ENCODE measurements around the gene PDLIM7.

The PDLIM7 gene

GRCh38 chr5:177476531-177477233, 20.7 kb downstream of the PDLIM7 start:
- Histone ChIP-seq H3K27ac (ENCODE audit: low read length) (no peak overlapping the region), H3K4me3 (ENCODE audit: low read length) (no peak overlapping the region), H4K20me1 (ENCODE audit: insufficient read depth, low read length) (no peaks in the 10 kb centered on the region), H3K9me3 (replicated peaks; ENCODE audit: insufficient read depth, low read length) (no peaks in the 10 kb centered on the region), H3K9me2 (replicated peaks; ENCODE audit: insufficient read depth, low read length) (no peaks in the 10 kb centered on the region), H3K36me3 (replicated peaks; ENCODE audit: insufficient read depth, low read length) (no peaks in the 10 kb centered on the region), H3K27me3 (replicated peaks; ENCODE audit: insufficient read depth, low read length) (peaks cover 24% of the 10 kb centered on the region), H3K4me1 (ENCODE audit: low read length) (no peaks in the 10 kb centered on the region), H3K79me2 (ENCODE audit: low read length) (no peaks in the 10 kb centered on the region), H3K9ac (ENCODE audit: low read length) (no peak overlapping the region), H3F3A (ENCODE audit: insufficient read depth, low read length) (no peaks in the 10 kb centered on the region), H3K4me2 (ENCODE audit: low read depth, low read length) (no peak overlapping the region), H2AFZ (ENCODE audit: low read length) (no peak overlapping the region)
- TF ChIP-seq EZH2 (optimal IDR thresholded peaks at IDR 0.05; ENCODE audit: low read depth, low read length) (no peak), EZH2phosphoT487 (IDR thresholded peaks at IDR 0.05; ENCODE audit: low read length) (no peak), CTCF (IDR thresholded peaks at IDR 0.05; ENCODE audit: low read length) (no peak)
- DNase-seq, result no peak

DNA sequence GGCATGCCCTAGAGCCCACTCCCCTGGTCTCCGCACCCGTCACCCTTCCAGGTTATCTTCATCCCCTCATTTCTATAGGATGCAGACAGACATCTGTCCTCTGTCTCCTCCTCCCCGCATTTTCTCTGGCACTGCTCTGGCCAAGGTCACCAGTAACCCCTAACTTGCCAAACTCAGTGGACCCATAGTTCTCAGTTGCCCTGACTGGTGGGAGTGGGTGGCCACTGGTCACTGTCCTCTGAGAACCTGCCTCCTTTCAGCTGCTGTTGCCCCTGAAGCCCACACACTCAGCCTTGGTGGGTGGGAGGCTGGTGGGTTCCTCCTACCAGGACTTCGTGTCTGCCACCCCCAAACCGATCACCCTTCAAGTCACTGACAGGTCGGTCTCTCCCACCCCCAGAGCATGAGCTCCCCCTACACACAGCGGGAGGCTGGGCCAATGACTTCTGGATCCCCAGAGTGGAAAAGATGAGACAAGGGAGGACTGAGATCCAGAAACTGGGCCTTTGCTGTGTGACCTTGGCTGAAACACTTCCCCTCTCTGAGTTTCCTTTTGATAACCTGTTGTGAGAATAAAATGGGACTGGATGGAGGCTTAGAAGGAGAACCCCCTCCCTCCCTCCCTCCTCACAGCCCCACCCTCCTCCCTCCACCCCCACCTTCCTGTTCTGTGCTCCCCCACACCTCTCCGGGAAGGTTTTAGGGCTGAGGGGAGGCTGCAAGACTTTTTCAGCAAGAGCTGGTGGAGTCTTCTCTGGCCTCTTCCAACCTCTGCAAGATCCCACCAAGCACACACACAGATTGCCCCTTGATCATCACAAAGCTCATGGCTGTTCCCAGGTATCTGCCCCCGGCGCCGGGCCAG, 21.6 kb downstream of the PDLIM7 start:
- H3K4me1 ChIP-seq (ENCODE audit: low read length), result no peaks in the 10 kb centered on the region
- H3K9me3 ChIP-seq (replicated peaks; ENCODE audit: insufficient read depth, low read length), result no peaks in the 10 kb centered on the region
- H3K4me3 ChIP-seq (ENCODE audit: low read length), result no peak overlapping the region
- no peaks in the 10 kb centered on the region for H3K9me2 ChIP-seq (replicated peaks; ENCODE audit: insufficient read depth, low read length)
- H3K27me3 ChIP-seq (replicated peaks; ENCODE audit: insufficient read depth, low read length), result peaks cover 32% of the 10 kb centered on the region
- no peak overlapping the region for H3K4me2 ChIP-seq (ENCODE audit: low read depth, low read length)
- no peaks in the 10 kb centered on the region for H3K36me3 ChIP-seq (replicated peaks; ENCODE audit: insufficient read depth, low read length)
- no peak for TF ChIP-seq CTCF (IDR thresholded peaks at IDR 0.05; ENCODE audit: low read length)
- no peak overlapping the region for H3K9ac ChIP-seq (ENCODE audit: low read length)
- H3K79me2 ChIP-seq (ENCODE audit: low read length), result no peaks in the 10 kb centered on the region
- no peaks in the 10 kb centered on the region for H3F3A ChIP-seq (ENCODE audit: insufficient read depth, low read length)
- H4K20me1 ChIP-seq (ENCODE audit: insufficient read depth, low read length), result no peaks in the 10 kb centered on the region
- DNase-seq, result no peak
- no peak overlapping the region for H2AFZ ChIP-seq (ENCODE audit: low read length)
- no peak overlapping the region for H3K27ac ChIP-seq (ENCODE audit: low read length)

DNA sequence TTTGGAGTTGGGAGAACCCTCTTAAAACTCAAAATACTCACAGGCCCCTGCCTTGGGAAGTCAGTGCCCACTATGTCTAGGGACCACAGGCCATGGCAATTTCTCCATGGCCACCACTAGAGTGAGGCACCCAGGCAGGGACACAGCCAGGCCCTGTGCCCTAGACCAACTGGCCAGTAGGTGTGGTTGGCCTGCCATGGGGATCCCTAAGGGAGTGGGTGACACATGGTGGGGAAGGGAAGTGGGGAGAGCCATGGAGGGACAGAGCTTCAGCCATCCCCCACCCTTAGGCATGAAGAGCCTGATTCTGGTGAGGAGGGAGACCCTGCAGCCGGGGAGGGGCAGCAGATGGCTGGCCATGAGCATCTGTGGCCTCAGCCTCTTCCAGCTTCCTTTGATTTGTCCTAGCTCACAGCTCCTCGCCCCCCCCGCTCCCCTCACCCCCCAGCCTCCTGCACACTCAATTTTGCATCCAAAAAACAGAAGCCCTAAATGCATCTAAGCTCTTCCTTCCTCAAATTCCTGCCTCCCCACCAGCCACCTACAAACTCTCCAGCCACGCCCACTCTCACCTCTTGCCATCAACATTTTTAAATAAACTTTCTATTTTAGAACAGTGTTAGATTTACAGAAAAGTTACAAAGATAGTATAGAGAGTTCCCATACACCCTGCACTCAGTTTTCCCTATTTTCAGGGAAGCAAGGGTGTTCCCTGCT, 22.4 kb downstream of the PDLIM7 start:
- Histone ChIP-seq H3K9me2 (replicated peaks; ENCODE audit: insufficient read depth, low read length) (no peaks in the 10 kb centered on the region), H3K36me3 (replicated peaks; ENCODE audit: insufficient read depth, low read length) (no peaks in the 10 kb centered on the region), H3K9ac (ENCODE audit: low read length) (no peak overlapping the region), H3K79me2 (ENCODE audit: low read length) (no peaks in the 10 kb centered on the region), H3K4me1 (ENCODE audit: low read length) (no peaks in the 10 kb centered on the region), H3K4me3 (ENCODE audit: low read length) (no peak overlapping the region), H2AFZ (ENCODE audit: low read length) (no peak overlapping the region), H3K4me2 (ENCODE audit: low read depth, low read length) (no peak overlapping the region), H3K9me3 (replicated peaks; ENCODE audit: insufficient read depth, low read length) (no peaks in the 10 kb centered on the region), H4K20me1 (ENCODE audit: insufficient read depth, low read length) (no peaks in the 10 kb centered on the region), H3K27ac (ENCODE audit: low read length) (no peak overlapping the region), H3K27me3 (replicated peaks; ENCODE audit: insufficient read depth, low read length) (peaks cover 40% of the 10 kb centered on the region), H3F3A (ENCODE audit: insufficient read depth, low read length) (no peaks in the 10 kb centered on the region)
- TF ChIP-seq CTCF (IDR thresholded peaks at IDR 0.05; ENCODE audit: low read length) (no peak), EZH2phosphoT487 (IDR thresholded peaks at IDR 0.05; ENCODE audit: low read length) (no peak)
- DNase-seq, result no peak

All from MM.1S (cell line).